Lung (tissue), 12 donors: ENCODE results near the gene DYNLT2. TPM values are rescaled to one million over a fixed set of nuclear protein-coding genes. Genes with fewer than 3 reads are reported as not detected.

Experiments
- ATAC-seq: fragments of 200-7000 bp; cut with Tn5 transposase; one replicate; pipeline ENCODE4 v1.9.1; 2020; ENCODE audit warnings: moderate number of reproducible peaks; ENCODE audit not compliant: insufficient read depth, low FRiP score
- DNase-seq, 3 donors: peaks; one replicate each; pipeline ENCODE4 v3.0.0-alpha.2; 2013 to 2017
- H3K27ac ChIP-seq, 2 donors: one replicate each; pipeline ENCODE4 v1.5.1; 2013; ENCODE audit warnings: mild to moderate bottlenecking in 2 of 2, moderate library complexity in 2 of 2, control low read depth in 1 of 2, inconsistent platforms in 1 of 2, low read depth in 1 of 2, low read length in 1 of 2
- H3K27me3 ChIP-seq, 3 donors: one replicate each; pipeline ENCODE4 v1.5.1; 2013; ENCODE audit warnings: low read length in 2 of 3; ENCODE audit not compliant: control insufficient read depth in 3 of 3, insufficient read depth in 3 of 3
- H3K36me3 ChIP-seq, 4 donors: one replicate each; pipeline ENCODE4 v1.5.1; 2013; ENCODE audit warnings: low read length in 4 of 4, mild to moderate bottlenecking in 1 of 4, moderate library complexity in 1 of 4; ENCODE audit not compliant: control insufficient read depth in 4 of 4, insufficient read depth in 4 of 4
- H3K4me1 ChIP-seq, 5 donors: one replicate each; pipeline ENCODE4 v1.5.1; 2013; ENCODE audit warnings: low read length in 5 of 5, mild to moderate bottlenecking in 2 of 5, moderate library complexity in 1 of 5; ENCODE audit not compliant: control insufficient read depth in 5 of 5, insufficient read depth in 5 of 5
- H3K4me3 ChIP-seq: one replicate; pipeline ENCODE4 v1.5.1; 2013; ENCODE audit warnings: mild to moderate bottlenecking, control low read depth, moderate library complexity
- H3K9ac ChIP-seq, 2 donors: one replicate each; pipeline ENCODE4 v1.5.1; 2013; ENCODE audit warnings: low read length in 2 of 2, control low read depth in 1 of 2; ENCODE audit not compliant: insufficient read depth in 1 of 2
- H3K9me3 ChIP-seq, 4 donors: one replicate each; pipeline ENCODE4 v1.5.1; 2013; ENCODE audit warnings: low read length in 3 of 4, mild to moderate bottlenecking in 1 of 4, moderate library complexity in 1 of 4; ENCODE audit not compliant: control insufficient read depth in 4 of 4, insufficient read depth in 3 of 4
- CTCF ChIP-seq: IDR thresholded peaks from 2 replicates; pipeline ENCODE4 v1.5.1; 2012; ENCODE audit warnings: mild to moderate bottlenecking; ENCODE audit errors: control extremely low read depth, extremely low read depth
- WGBS, 2 donors: extraction: QIAGEN DNeasy Blood & Tissue Kit; methylation state at CpG; one replicate each; pipeline ENCODE4 v1.1.7; 2013; 5-methylcytosine and 5-hydroxymethylcytosine counted together
- polyA plus RNA-seq, 2 donors: library from polyadenylated mRNA; stranded (reverse); fragments of 200-250 nt; gene quantifications; one replicate each; pipeline ENCODE4 v1.2.1, GENCODE V29; 2013
- total RNA-seq, 2 donors: library from RNA; depleted of rRNA in 1 of 2; stranded (reverse); fragments of >200 nt in 1 of 2; gene quantifications; one replicate each; pipeline ENCODE4 v1.2.1, GENCODE V29; 2014 to 2021
- donor health status: control.
- donor health status: control.
- donor health status: Bipolar disorder and iron deficiency.
- donor health status: healthy.
- donor health status: DM: yes; HTN: yes; CAD: no.

Gene DYNLT2
- total and polyA plus RNA-seq, 4 donors: 0.69 to 5.2 (median 2.4) TPM

DNA sequence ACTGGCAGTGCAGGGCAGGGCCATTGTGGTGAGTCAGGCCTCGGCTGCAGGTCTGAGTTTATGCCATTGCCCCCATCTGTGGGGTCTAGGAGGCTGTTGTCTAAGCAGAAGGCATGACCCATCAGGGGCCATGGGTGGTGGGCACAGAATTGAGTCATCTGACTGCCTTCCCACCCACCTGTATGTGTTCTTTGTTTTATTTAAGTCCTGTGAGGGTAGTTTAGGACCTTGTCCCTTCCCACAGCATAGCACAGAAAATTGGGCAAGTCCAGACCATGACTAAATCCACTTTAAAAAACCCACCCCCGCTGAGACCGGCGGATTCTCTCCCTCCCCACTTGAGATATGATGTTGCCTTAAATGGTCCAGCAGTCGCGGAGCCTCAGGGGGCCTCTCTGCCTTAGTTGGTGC, 40.4 kb upstream of the DYNLT2 start:
- Histone ChIP-seq H3K27ac (no peak overlapping the region), H3K4me1 (peaks cover 0 to 17% (median 2%) of the 10 kb centered on the region in 5 donors), H3K9ac (no peak overlapping the region), H3K4me3 (no peak overlapping the region), H3K27me3 (peaks cover 0 to 26% (median 22%) of the 10 kb centered on the region in 3 donors), H3K9me3 (no peaks in the 10 kb centered on the region), H3K36me3 (no peaks in the 10 kb centered on the region)
- DNase-seq (no peak), ATAC-seq (no peak)
- 66 to 73% methylated on average over 6 of the region's 6 CpGs for WGBS, 2 donors
- no peak for TF ChIP-seq CTCF

- TF ChIP-seq CTCF: peak; percentile 94
- Histone ChIP-seq H3K4me3 (peak overlapping the region; percentile 27), H3K4me1 (peaks cover 0 to 17% (median 2%) of the 10 kb centered on the region in 5 donors), H3K9me3 (no peaks in the 10 kb centered on the region), H3K27ac (peak overlapping the region in 1 of 2 donors; percentile 9), H3K36me3 (no peaks in the 10 kb centered on the region), H3K27me3 (peaks cover 0 to 26% (median 19%) of the 10 kb centered on the region in 3 donors), H3K9ac (peak overlapping the region in 1 of 2 donors; percentile 54)
- peak; percentile 89 for ATAC-seq
- peak; percentile 79 to 81 (median 81) for DNase-seq
- WGBS, 2 donors: 1% methylated on average over 61 of the region's 61 CpGs
These were observed 38.9 kb upstream of the DYNLT2 start for GRCh38 chr6:169789944-169790927.

- no peak for TF ChIP-seq CTCF
- Histone ChIP-seq H3K9ac (no peak overlapping the region), H3K36me3 (peaks cover 0 to 3% (median 0%) of the 10 kb centered on the region in 4 donors), H3K9me3 (no peaks in the 10 kb centered on the region), H3K27ac (no peak overlapping the region), H3K4me1 (peaks cover 0 to 17% (median 2%) of the 10 kb centered on the region in 5 donors), H3K27me3 (peaks cover 0 to 26% (median 19%) of the 10 kb centered on the region in 3 donors), H3K4me3 (no peak overlapping the region)
- DNase-seq (no peak), ATAC-seq (no peak)
- WGBS, 2 donors: 65 to 66% methylated on average over 24 of the region's 24 CpGs
These were observed 38.0 kb upstream of the DYNLT2 start for GRCh38 chr6:169789146-169789943.
